Nephron progenitor cell (in vitro differentiated cells): ENCODE data around the gene GADD45GIP1.
"Not testable (repeated sequence)": the region's sequence is repeated elsewhere in the genome, so short reads cannot be mapped to it uniquely, and the experiment has no call there.

Source experiments
- DNase-seq: peaks from one replicate; pipeline ENCODE4 v3.0.0; 2021
- H3K27ac Mint-ChIP-seq: 2 replicates; pipeline ENCODE4 v1.8.0; 2021; ENCODE audit warnings: mild to moderate bottlenecking, moderate library complexity, mixed read lengths
- H3K27me3 Mint-ChIP-seq: 2 replicates; pipeline ENCODE4 v1.8.0; 2021; ENCODE audit warnings: mild to moderate bottlenecking, low read depth, mixed read lengths; ENCODE audit not compliant: poor library complexity
- H3K36me3 Mint-ChIP-seq: 2 replicates; pipeline ENCODE4 v1.8.0; 2021; ENCODE audit warnings: low read depth, mixed read lengths
- H3K4me1 Mint-ChIP-seq: 2 replicates; pipeline ENCODE4 v1.8.0; 2021; ENCODE audit warnings: mixed read lengths
- H3K4me3 Mint-ChIP-seq: 2 replicates; pipeline ENCODE4 v1.8.0; 2021; ENCODE audit warnings: mild to moderate bottlenecking, moderate library complexity, mixed read lengths
- H3K9me3 Mint-ChIP-seq: 2 replicates; pipeline ENCODE4 v1.8.0; 2021; ENCODE audit warnings: mild to moderate bottlenecking, moderate library complexity, mixed read lengths
- CTCF ChIP-seq: fragments of 200-600 bp; sonication (generic); IDR thresholded peaks from 2 replicates; pipeline ENCODE4 v1.5.0; 2021; ENCODE audit warnings: antibody characterized with exemption

The GADD45GIP1 gene

GRCh38 chr19:12955996-12956395 is 1.0 kb downstream of the GADD45GIP1 start:
- peaks cover 21% of the 10 kb centered on the region for H3K36me3 Mint-ChIP-seq
- H3K4me3 Mint-ChIP-seq, result peak overlapping the region; percentile 88
- peak overlapping the region; percentile 97 for H3K27ac Mint-ChIP-seq
- no peak for DNase-seq
- H3K27me3 Mint-ChIP-seq, result peaks cover 7% of the 10 kb centered on the region
- TF ChIP-seq CTCF, result no peak
- peaks cover 8% of the 10 kb centered on the region for H3K9me3 Mint-ChIP-seq
- peaks cover 27% of the 10 kb centered on the region for H3K4me1 Mint-ChIP-seq

- H3K27me3 Mint-ChIP-seq, DNase-seq, H3K9me3 Mint-ChIP-seq: not testable (repeated sequence)
- Mint-ChIP-seq H3K27ac (peak overlapping the region; percentile 97), H3K36me3 (peaks cover 25% of the 10 kb centered on the region), H3K4me1 (peaks cover 29% of the 10 kb centered on the region), H3K4me3 (peak overlapping the region; percentile 88)
These were observed 1.4 kb downstream of the GADD45GIP1 start for GRCh38 chr19:12955575-12955974.

GRCh38 chr19:12954612-12954962 is 2.4 kb downstream of the GADD45GIP1 start:
- Mint-ChIP-seq H3K36me3 (peaks cover 35% of the 10 kb centered on the region), H3K4me3 (peak overlapping the region; percentile 25), H3K27ac (peak overlapping the region; percentile 93), H3K9me3 (no peaks in the 10 kb centered on the region), H3K4me1 (peaks cover 39% of the 10 kb centered on the region), H3K27me3 (no peaks in the 10 kb centered on the region)
- TF ChIP-seq CTCF, result no peak
- DNase-seq, result no peak

- peaks cover 37% of the 10 kb centered on the region for H3K36me3 Mint-ChIP-seq
- H3K9me3 Mint-ChIP-seq, result no peaks in the 10 kb centered on the region
- peak overlapping the region; percentile 25 for H3K4me3 Mint-ChIP-seq
- TF ChIP-seq CTCF, result no peak
- DNase-seq, result no peak
- H3K4me1 Mint-ChIP-seq, result peaks cover 39% of the 10 kb centered on the region
- no peaks in the 10 kb centered on the region for H3K27me3 Mint-ChIP-seq
- peak overlapping the region; percentile 93 for H3K27ac Mint-ChIP-seq
These were observed 3.0 kb downstream of the GADD45GIP1 start for GRCh38 chr19:12953799-12954611.

- TF ChIP-seq CTCF, result no peak
- peaks cover 39% of the 10 kb centered on the region for H3K4me1 Mint-ChIP-seq
- no peak overlapping the region for H3K4me3 Mint-ChIP-seq
- H3K27ac Mint-ChIP-seq, result peak overlapping the region; percentile 69
- no peak for DNase-seq
- no peaks in the 10 kb centered on the region for H3K9me3 Mint-ChIP-seq
- H3K27me3 Mint-ChIP-seq, result no peaks in the 10 kb centered on the region
- peaks cover 40% of the 10 kb centered on the region for H3K36me3 Mint-ChIP-seq
These were observed 3.8 kb downstream of the GADD45GIP1 start for GRCh38 chr19:12953138-12953798.

GRCh38 chr19:12952488-12953137 is 4.4 kb downstream of the GADD45GIP1 start:
- no peak for DNase-seq
- H3K36me3 Mint-ChIP-seq, result peaks cover 44% of the 10 kb centered on the region
- TF ChIP-seq CTCF, result no peak
- H3K4me3 Mint-ChIP-seq, result no peak overlapping the region
- no peaks in the 10 kb centered on the region for H3K27me3 Mint-ChIP-seq
- peaks cover 43% of the 10 kb centered on the region for H3K4me1 Mint-ChIP-seq
- H3K27ac Mint-ChIP-seq, result no peak overlapping the region
- no peaks in the 10 kb centered on the region for H3K9me3 Mint-ChIP-seq

GRCh38 chr19:12952050-12952449 is 5.0 kb downstream of the GADD45GIP1 start:
- H3K9me3 Mint-ChIP-seq, H3K27me3 Mint-ChIP-seq, DNase-seq, H3K4me3 Mint-ChIP-seq: not testable (repeated sequence)
- H3K36me3 Mint-ChIP-seq, result peaks cover 47% of the 10 kb centered on the region
- H3K4me1 Mint-ChIP-seq, result peaks cover 48% of the 10 kb centered on the region
- peak overlapping the region; percentile 37 for H3K27ac Mint-ChIP-seq
